IMR-90 (cell line): ENCODE results near the gene MCF2L. TPM values are rescaled to one million over a fixed set of nuclear protein-coding genes. Genes with fewer than 3 reads are reported as not detected.

Experiments used
- ATAC-seq: fragments of 200-7000 bp; cut with Tn5 transposase; 2 replicates; pipeline ENCODE4 v1.9.1; 2020; ENCODE audit warnings: low read depth, mild to moderate bottlenecking, moderate library complexity
- BruUV-seq: library from RNA; stranded (reverse); fragments of 400-500 nt; replicated peaks from 2 replicates; lab custom pipeline; 2021; lab: Mats Ljungman, UMichigan
- CTCF ChIA-PET: fragments of 300-600 bp; formaldehyde crosslinking; extraction: SDS; loops from one replicate; lab custom pipeline; 2021; ENCODE audit warnings: antibody characterized with exemption; lab: Yijun Ruan, JAX
- POLR2A ChIA-PET: fragments of 300-600 bp; sonication (Branson Sonifier 250); formaldehyde crosslinking; loops from one replicate; lab custom pipeline; 2022; ENCODE audit warnings: antibody characterized with exemption; ENCODE audit not compliant: unreplicated experiment; lab: Charles Lee
- DNase-seq: peaks from one replicate; pipeline ENCODE4 v3.0.0; 2013
- H2AFZ ChIP-seq: replicated peaks from 2 replicates; pipeline ENCODE3; 2013; ENCODE audit warnings: low read length, mild to moderate bottlenecking; ENCODE audit not compliant: poor library complexity
- H2AK5ac ChIP-seq: 2 replicates; pipeline ENCODE4 v1.6.1; 2013; ENCODE audit warnings: low read depth, low read length, inconsistent platforms
- H2AK9ac ChIP-seq: replicated peaks from 2 replicates; pipeline ENCODE3; 2013; ENCODE audit warnings: mild to moderate bottlenecking, low read depth, low read length, moderate library complexity; ENCODE audit not compliant: poor library complexity
- H2BK120ac ChIP-seq: 2 replicates; pipeline ENCODE4 v1.6.1; 2013; ENCODE audit warnings: low read depth, low read length, inconsistent platforms
- H2BK15ac ChIP-seq: 3 replicates; pipeline ENCODE4 v1.6.1; 2013; ENCODE audit warnings: low read depth, low read length, inconsistent platforms
- H2BK20ac ChIP-seq: 2 replicates; pipeline ENCODE4 v1.6.1; 2013; ENCODE audit warnings: low read depth, mild to moderate bottlenecking, inconsistent platforms, low read length, moderate library complexity
- H2BK5ac ChIP-seq: 2 replicates; pipeline ENCODE4 v1.6.1; 2013; ENCODE audit warnings: mild to moderate bottlenecking, low read depth, low read length, inconsistent platforms; ENCODE audit not compliant: poor library complexity, severe bottlenecking
- H3K14ac ChIP-seq: replicated peaks from 2 replicates; pipeline ENCODE4 v1.6.1; 2013; ENCODE audit warnings: low read depth, low read length, inconsistent platforms
- H3K18ac ChIP-seq: 2 replicates; pipeline ENCODE4 v1.6.1; 2013; ENCODE audit warnings: low read depth, low read length, control low read depth
- H3K23ac ChIP-seq: 2 replicates; pipeline ENCODE4 v1.6.1; 2013; ENCODE audit warnings: low read depth, low read length, inconsistent platforms
- H3K27ac ChIP-seq: 2 replicates; pipeline ENCODE4 v1.5.1; 2013; ENCODE audit warnings: mild to moderate bottlenecking, control low read depth, low read length; ENCODE audit not compliant: insufficient read depth
- H3K27me3 ChIP-seq: 2 replicates; pipeline ENCODE4 v1.6.1; 2013; ENCODE audit warnings: low read length; ENCODE audit not compliant: control insufficient read depth, insufficient read depth
- H3K36me3 ChIP-seq: 2 replicates; pipeline ENCODE4 v1.6.1; 2013; ENCODE audit warnings: low read length, mixed read lengths; ENCODE audit not compliant: control insufficient read depth, insufficient read depth
- H3K4ac ChIP-seq: 2 replicates; pipeline ENCODE4 v1.6.1; 2013; ENCODE audit warnings: low read depth, low read length, inconsistent platforms
- H3K4me1 ChIP-seq: 2 replicates; pipeline ENCODE4 v1.6.1; 2013; ENCODE audit warnings: low read length, mixed read lengths; ENCODE audit not compliant: control insufficient read depth, insufficient read depth
- H3K4me2 ChIP-seq: 2 replicates; pipeline ENCODE4 v1.6.1; 2013; ENCODE audit warnings: low read depth, mild to moderate bottlenecking, control low read depth, low read length, moderate library complexity
- H3K4me3 ChIP-seq: 2 replicates; pipeline ENCODE4 v1.5.1; 2013; ENCODE audit warnings: low read depth, mild to moderate bottlenecking, control low read depth, low read length, moderate library complexity; ENCODE audit not compliant: insufficient read depth
- H3K56ac ChIP-seq: 2 replicates; pipeline ENCODE4 v1.6.1; 2013; ENCODE audit warnings: low read length, inconsistent platforms; ENCODE audit not compliant: insufficient read depth; ENCODE audit errors: extremely low read depth
- H3K79me1 ChIP-seq, 2 experiments: 2 replicates each; pipeline ENCODE4 v1.6.1; 2013; ENCODE audit warnings: low read length in 2 of 2, inconsistent platforms in 1 of 2, low read depth in 1 of 2
- H3K9ac ChIP-seq: 2 replicates; pipeline ENCODE4 v1.6.1; 2013; ENCODE audit warnings: low read depth, low read length, control low read depth
- H3K9me1 ChIP-seq: 2 replicates; pipeline ENCODE4 v1.6.1; 2013; ENCODE audit warnings: low read length, inconsistent platforms; ENCODE audit not compliant: insufficient read depth
- H3K9me3 ChIP-seq: 2 replicates; pipeline ENCODE4 v1.6.1; 2013; ENCODE audit warnings: low read length; ENCODE audit not compliant: control insufficient read depth, insufficient read depth
- H4K20me1 ChIP-seq: 2 replicates; pipeline ENCODE4 v1.6.1; 2013; ENCODE audit warnings: low read length, inconsistent platforms; ENCODE audit not compliant: insufficient read depth
- H4K5ac ChIP-seq: 2 replicates; pipeline ENCODE4 v1.6.1; 2013; ENCODE audit warnings: mild to moderate bottlenecking, low read depth, low read length, control low read depth
- H4K8ac ChIP-seq, 2 experiments: 2 replicates each; pipeline ENCODE4 v1.6.1; 2013; ENCODE audit warnings: low read depth in 2 of 2, low read length in 2 of 2, control low read depth in 1 of 2, inconsistent platforms in 1 of 2
- H4K91ac ChIP-seq: 2 replicates; pipeline ENCODE4 v1.6.1; 2013; ENCODE audit warnings: low read depth, low read length, inconsistent platforms; ENCODE audit not compliant: insufficient read depth
- BHLHE40 ChIP-seq: fragments of 150-350 bp; IDR thresholded peaks from 2 replicates; pipeline ENCODE4 v1.6.1; 2016; ENCODE audit warnings: mild to moderate bottlenecking, low read depth, low read length
- CEBPB ChIP-seq: IDR thresholded peaks from 2 replicates; pipeline ENCODE4 v1.6.1; 2012; ENCODE audit warnings: low read depth, low read length, improper control_type of control experiment
- CHD1 ChIP-seq: IDR thresholded peaks from 2 replicates; pipeline ENCODE4 v1.6.1; 2012; ENCODE audit warnings: low read depth, low read length, improper control_type of control experiment
- FOS ChIP-seq: fragments of 150-350 bp; IDR thresholded peaks from 2 replicates; pipeline ENCODE4 v1.6.1; 2016; ENCODE audit warnings: low read depth, low read length
- MAFK ChIP-seq: IDR thresholded peaks from 2 replicates; pipeline ENCODE4 v1.6.1; 2012; ENCODE audit warnings: low read depth, low read length, improper control_type of control experiment
- MAZ ChIP-seq: IDR thresholded peaks from 2 replicates; pipeline ENCODE4 v1.6.1; 2012; ENCODE audit warnings: low read depth, mild to moderate bottlenecking, low read length, improper control_type of control experiment, moderate library complexity, borderline replicate concordance
- MXI1 ChIP-seq: IDR thresholded peaks from 2 replicates; pipeline ENCODE4 v1.6.1; 2012; ENCODE audit warnings: low read depth, mild to moderate bottlenecking, low read length, moderate library complexity, borderline replicate concordance
- NFE2L2 ChIP-seq: fragments of 150-350 bp; IDR thresholded peaks from 2 replicates; pipeline ENCODE4 v1.6.1; 2016; ENCODE audit warnings: low read depth, mild to moderate bottlenecking, low read length
- POLR2A ChIP-seq: IDR thresholded peaks from 2 replicates; pipeline ENCODE4 v1.6.1; 2012; ENCODE audit warnings: mild to moderate bottlenecking, low read depth, low read length
- RAD21 ChIP-seq: IDR thresholded peaks from 2 replicates; pipeline ENCODE4 v1.6.1; 2012; ENCODE audit warnings: low read length, improper control_type of control experiment
- RCOR1 ChIP-seq: IDR thresholded peaks from 2 replicates; pipeline ENCODE4 v1.6.1; 2012; ENCODE audit warnings: mild to moderate bottlenecking, low read length, improper control_type of control experiment; ENCODE audit not compliant: insufficient replicate concordance
- RFX5 ChIP-seq: IDR thresholded peaks from 2 replicates; pipeline ENCODE4 v1.8.0; 2012; ENCODE audit warnings: low read depth, mild to moderate bottlenecking, low read length, moderate library complexity
- SMC3 ChIP-seq: fragments of 150-350 bp; IDR thresholded peaks from 2 replicates; pipeline ENCODE4 v1.6.1; 2016; ENCODE audit warnings: low read depth, mild to moderate bottlenecking, antibody characterized with exemption, low read length, moderate library complexity
- WGBS, 2 experiments: methylation state at CpG; one replicate each; pipeline versions ENCODE4 v1.1.5 to v1.1.7; 2013; ENCODE audit warnings: missing lambda C conversion rate in 2 of 2; ENCODE audit not compliant: insufficient read length in 1 of 2; ENCODE audit errors: extremely low coverage in 2 of 2; 5-methylcytosine and 5-hydroxymethylcytosine counted together
- dilution Hi-C: fragments of 300-500 bp; cut with HindIII; formaldehyde crosslinking; loops from one replicate; pipeline ENCODE4 v1.14.3; 2018; ENCODE audit warnings: low sequenced_read_pairs; ENCODE audit not compliant: unreplicated experiment
- in situ Hi-C: fragments of 300-500 bp; cut with MboI; formaldehyde crosslinking; loops from 3 replicates; pipeline ENCODE4 v1.14.3; 2019; ENCODE audit warnings: low sequenced_read_pairs, inconsistent platforms, mixed read lengths
- intact Hi-C: fragments of 100-400 bp; cut with micrococcal nuclease; formaldehyde crosslinking; loops from 2 replicates; pipeline ENCODE4 v1.10.0; 2022
- polyA plus RNA-seq, 3 experiments: library from polyadenylated mRNA; depleted of rRNA; stranded (reverse); fragments of >200 nt; gene quantifications; 2 replicates each; pipeline ENCODE4 v1.2.3, GENCODE V29; 2012; ENCODE audit warnings: low replicate concordance in 1 of 3
- total RNA-seq: library from RNA; depleted of rRNA; stranded (reverse); fragments of >200 nt; gene quantifications from 2 replicates; pipeline ENCODE4 v1.2.3, GENCODE V29; 2012
- TF ChIP-seq, protein P1 (sequence below): conservative IDR thresholded peaks from 2 replicates; pipeline ENCODE4 v1.5.1; 2012; ENCODE audit warnings: mild to moderate bottlenecking, low read depth, low read length, improper control_type of control experiment
- TF ChIP-seq, protein P2 (sequence below): fragments of 150-350 bp; IDR thresholded peaks from 2 replicates; pipeline ENCODE4 v1.6.1; 2017; ENCODE audit warnings: mild to moderate bottlenecking, antibody characterized with exemption, low read length, low read depth
- TF ChIP-seq, protein P3 (sequence below): fragments of 150-350 bp; IDR thresholded peaks from 2 replicates; pipeline ENCODE4 v1.6.1; 2016; ENCODE audit warnings: low read depth, mild to moderate bottlenecking, low read length, moderate library complexity, borderline replicate concordance

MCF2L gene
- total and polyA plus RNA-seq, 2 of the 4 experiments (the other 2 are of a cell fraction) = 0.18 TPM; not detected in 1

DNA sequence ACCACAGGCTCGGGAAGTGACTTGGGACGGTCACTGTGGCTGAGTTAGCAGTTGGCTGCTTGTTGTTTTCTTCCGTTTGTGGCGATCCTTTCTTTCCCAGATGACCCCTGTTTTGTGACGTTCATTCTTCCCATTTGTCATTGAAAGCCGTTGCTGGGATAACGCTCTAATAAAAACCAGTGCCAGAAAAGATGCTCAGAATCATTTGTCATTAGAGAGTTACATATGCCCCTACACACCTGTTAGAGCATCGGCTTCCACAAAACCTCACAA, 39.3 kb upstream of the MCF2L start:
- H3K14ac ChIP-seq = no peak overlapping the region
- H2BK15ac ChIP-seq = no peak overlapping the region
- no peak overlapping the region for H3K23ac ChIP-seq
- no peak overlapping the region for H3K4me2 ChIP-seq
- H2AK5ac ChIP-seq = no peak overlapping the region
- no peak overlapping the region for H4K91ac ChIP-seq
- no peak overlapping the region for H4K8ac ChIP-seq
- H3K4me3 ChIP-seq = no peak overlapping the region
- H3K56ac ChIP-seq = no peak overlapping the region
- TF ChIP-seq RAD21 (no peak), CHD1 (no peak), RFX5 (no peak), CEBPB (no peak), MAFK (no peak), SMC3 (no peak), NFE2L2 (no peak), FOS (no peak), BHLHE40 (no peak), RCOR1 (no peak), POLR2A (no peak), MXI1 (no peak), MAZ (no peak)
- TF ChIP-seq, protein P1, sequence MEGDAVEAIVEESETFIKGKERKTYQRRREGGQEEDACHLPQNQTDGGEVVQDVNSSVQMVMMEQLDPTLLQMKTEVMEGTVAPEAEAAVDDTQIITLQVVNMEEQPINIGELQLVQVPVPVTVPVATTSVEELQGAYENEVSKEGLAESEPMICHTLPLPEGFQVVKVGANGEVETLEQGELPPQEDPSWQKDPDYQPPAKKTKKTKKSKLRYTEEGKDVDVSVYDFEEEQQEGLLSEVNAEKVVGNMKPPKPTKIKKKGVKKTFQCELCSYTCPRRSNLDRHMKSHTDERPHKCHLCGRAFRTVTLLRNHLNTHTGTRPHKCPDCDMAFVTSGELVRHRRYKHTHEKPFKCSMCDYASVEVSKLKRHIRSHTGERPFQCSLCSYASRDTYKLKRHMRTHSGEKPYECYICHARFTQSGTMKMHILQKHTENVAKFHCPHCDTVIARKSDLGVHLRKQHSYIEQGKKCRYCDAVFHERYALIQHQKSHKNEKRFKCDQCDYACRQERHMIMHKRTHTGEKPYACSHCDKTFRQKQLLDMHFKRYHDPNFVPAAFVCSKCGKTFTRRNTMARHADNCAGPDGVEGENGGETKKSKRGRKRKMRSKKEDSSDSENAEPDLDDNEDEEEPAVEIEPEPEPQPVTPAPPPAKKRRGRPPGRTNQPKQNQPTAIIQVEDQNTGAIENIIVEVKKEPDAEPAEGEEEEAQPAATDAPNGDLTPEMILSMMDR = no peak
- TF ChIP-seq, protein P2, sequence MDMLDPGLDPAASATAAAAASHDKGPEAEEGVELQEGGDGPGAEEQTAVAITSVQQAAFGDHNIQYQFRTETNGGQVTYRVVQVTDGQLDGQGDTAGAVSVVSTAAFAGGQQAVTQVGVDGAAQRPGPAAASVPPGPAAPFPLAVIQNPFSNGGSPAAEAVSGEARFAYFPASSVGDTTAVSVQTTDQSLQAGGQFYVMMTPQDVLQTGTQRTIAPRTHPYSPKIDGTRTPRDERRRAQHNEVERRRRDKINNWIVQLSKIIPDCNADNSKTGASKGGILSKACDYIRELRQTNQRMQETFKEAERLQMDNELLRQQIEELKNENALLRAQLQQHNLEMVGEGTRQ = no peak
- TF ChIP-seq, protein P3, sequence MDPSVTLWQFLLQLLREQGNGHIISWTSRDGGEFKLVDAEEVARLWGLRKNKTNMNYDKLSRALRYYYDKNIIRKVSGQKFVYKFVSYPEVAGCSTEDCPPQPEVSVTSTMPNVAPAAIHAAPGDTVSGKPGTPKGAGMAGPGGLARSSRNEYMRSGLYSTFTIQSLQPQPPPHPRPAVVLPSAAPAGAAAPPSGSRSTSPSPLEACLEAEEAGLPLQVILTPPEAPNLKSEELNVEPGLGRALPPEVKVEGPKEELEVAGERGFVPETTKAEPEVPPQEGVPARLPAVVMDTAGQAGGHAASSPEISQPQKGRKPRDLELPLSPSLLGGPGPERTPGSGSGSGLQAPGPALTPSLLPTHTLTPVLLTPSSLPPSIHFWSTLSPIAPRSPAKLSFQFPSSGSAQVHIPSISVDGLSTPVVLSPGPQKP = no peak
- H3K4ac ChIP-seq = no peak overlapping the region
- peak overlapping the region; percentile 9 for H2AFZ ChIP-seq
- H3K9ac ChIP-seq = no peak overlapping the region
- no peak overlapping the region for H2BK5ac ChIP-seq
- in situ Hi-C loops (loop anchor here (25.0 kb wide), 2 partner anchors 308 to 458 kb away; no protein-coding TSS in a partner anchor), dilution Hi-C loops (no loop called here), intact Hi-C loops (no loop called here)
- peaks cover 52% of the 10 kb centered on the region for H3K27me3 ChIP-seq
- H2AK9ac ChIP-seq = no peak overlapping the region
- CTCF ChIA-PET = no interaction called here
- no peaks in the 10 kb centered on the region for H3K79me1 ChIP-seq
- no TSS peak for BruUV-seq
- no peak for DNase-seq
- no peaks in the 10 kb centered on the region for H4K20me1 ChIP-seq
- H2BK20ac ChIP-seq = no peak overlapping the region
- H3K18ac ChIP-seq = no peak overlapping the region
- no peak overlapping the region for H3K27ac ChIP-seq
- POLR2A ChIA-PET = no interaction called here
- no peaks in the 10 kb centered on the region for H3K36me3 ChIP-seq
- ATAC-seq = no peak
- H2BK120ac ChIP-seq = no peak overlapping the region
- WGBS, 2 experiments = 28% methylated on average over 3 of the region's 8 CpGs; no CpG with 5 or more reads in 1 of the 2 experiments
- peaks cover 2% of the 10 kb centered on the region; the same call in 1 of the 2 replicates for H3K9me3 ChIP-seq
- H3K9me1 ChIP-seq = peaks cover 5% of the 10 kb centered on the region; the same call in 1 of the 2 replicates
- H3K4me1 ChIP-seq = no peaks in the 10 kb centered on the region
- no peak overlapping the region for H4K5ac ChIP-seq
